ENCODE results near the gene CFAP221. TPM values are rescaled to one million over a fixed set of nuclear protein-coding genes. Genes with fewer than 3 reads are reported as not detected.

The CFAP221 gene
- total RNA-seq, 1 donor from 2014 or later = 0.61 TPM

GRCh38 chr2:119579424-119580295 is 35.4 kb downstream of the CFAP221 start:
- Histone ChIP-seq H3K79me2 (ENCODE audit: insufficient read depth, low read length) (no peaks in the 10 kb centered on the region), H3K4me3 (ENCODE audit: insufficient read depth, low read depth, low read length) (no peak overlapping the region), H3K4me2 (ENCODE audit: low read length) (no peak overlapping the region), H2AFZ (ENCODE audit: low read depth, low read length) (no peak overlapping the region), H3K27me3 (ENCODE audit: insufficient read depth, low read length) (no peaks in the 10 kb centered on the region), H3K9me3 (ENCODE audit: insufficient read depth, low read depth, low read length) (no peaks in the 10 kb centered on the region), H3K9ac (ENCODE audit: low read length) (no peak overlapping the region), H3K36me3 (ENCODE audit: insufficient read depth, low read length) (no peaks in the 10 kb centered on the region), H3K27ac (ENCODE audit: low read depth, low read length) (no peak overlapping the region), H4K20me1 (ENCODE audit: insufficient read depth, low read length) (no peaks in the 10 kb centered on the region), H3K4me1 (ENCODE audit: insufficient read depth, low read length) (no peaks in the 10 kb centered on the region)
- H3K4me1 Mint-ChIP-seq (ENCODE audit: low read depth, unreplicated experiment) = no peaks in the 10 kb centered on the region
- peaks cover 1% of the 10 kb centered on the region for H3K36me3 Mint-ChIP-seq (ENCODE audit: low read depth, unreplicated experiment)
- FAIRE-seq = no peak
- peaks cover 9% of the 10 kb centered on the region for H3K27me3 Mint-ChIP-seq (ENCODE audit: low read depth, unreplicated experiment)
- no peak for TF ChIP-seq CTCF (IDR thresholded peaks at IDR 0.05; ENCODE audit: insufficient read depth, low read depth, low read length)
- TF ChIP-seq EZH2 (IDR thresholded peaks at IDR 0.05; ENCODE audit: insufficient read depth, low read length) = no peak
- H3K4me3 Mint-ChIP-seq (ENCODE audit: unreplicated experiment) = no peak overlapping the region
- no peak overlapping the region for H3K27ac Mint-ChIP-seq (ENCODE audit: unreplicated experiment)
- H3K9me3 Mint-ChIP-seq (ENCODE audit: unreplicated experiment) = peaks cover 9% of the 10 kb centered on the region
- no peak for DNase-seq (ENCODE audit: low read depth)

- Histone ChIP-seq H3K27me3 (ENCODE audit: insufficient read depth, low read length) (no peaks in the 10 kb centered on the region), H3K36me3 (ENCODE audit: insufficient read depth, low read length) (no peaks in the 10 kb centered on the region), H3K4me2 (ENCODE audit: low read length) (no peak overlapping the region), H3K27ac (ENCODE audit: low read depth, low read length) (no peak overlapping the region), H3K4me3 (ENCODE audit: insufficient read depth, low read depth, low read length) (no peak overlapping the region), H3K9me3 (ENCODE audit: insufficient read depth, low read depth, low read length) (no peaks in the 10 kb centered on the region), H3K79me2 (ENCODE audit: insufficient read depth, low read length) (no peaks in the 10 kb centered on the region), H2AFZ (ENCODE audit: low read depth, low read length) (no peak overlapping the region), H3K9ac (ENCODE audit: low read length) (no peak overlapping the region), H3K4me1 (ENCODE audit: insufficient read depth, low read length) (no peaks in the 10 kb centered on the region), H4K20me1 (ENCODE audit: insufficient read depth, low read length) (no peaks in the 10 kb centered on the region)
- no peak overlapping the region for H3K27ac Mint-ChIP-seq (ENCODE audit: unreplicated experiment)
- TF ChIP-seq EZH2 (IDR thresholded peaks at IDR 0.05; ENCODE audit: insufficient read depth, low read length) (no peak), CTCF (IDR thresholded peaks at IDR 0.05; ENCODE audit: insufficient read depth, low read depth, low read length) (no peak)
- no peak overlapping the region for H3K4me3 Mint-ChIP-seq (ENCODE audit: unreplicated experiment)
- no peak for FAIRE-seq
- no peaks in the 10 kb centered on the region for H3K4me1 Mint-ChIP-seq (ENCODE audit: low read depth, unreplicated experiment)
- peaks cover 9% of the 10 kb centered on the region for H3K27me3 Mint-ChIP-seq (ENCODE audit: low read depth, unreplicated experiment)
- peaks cover 1% of the 10 kb centered on the region for H3K36me3 Mint-ChIP-seq (ENCODE audit: low read depth, unreplicated experiment)
- DNase-seq (ENCODE audit: low read depth) = no peak
- H3K9me3 Mint-ChIP-seq (ENCODE audit: unreplicated experiment) = peaks cover 9% of the 10 kb centered on the region
Measured at GRCh38 chr2:119580550-119581072, 36.4 kb downstream of the CFAP221 start.

GRCh38 chr2:119583291-119583690 is 39.0 kb downstream of the CFAP221 start:
- Mint-ChIP-seq H3K27me3 (ENCODE audit: low read depth, unreplicated experiment) (peaks cover 3% of the 10 kb centered on the region), H3K9me3 (ENCODE audit: unreplicated experiment) (peaks cover 6% of the 10 kb centered on the region), H3K36me3 (ENCODE audit: low read depth, unreplicated experiment) (peaks cover 1% of the 10 kb centered on the region), H3K27ac (ENCODE audit: unreplicated experiment) (no peak overlapping the region), H3K4me1 (ENCODE audit: low read depth, unreplicated experiment) (no peaks in the 10 kb centered on the region), H3K4me3 (ENCODE audit: unreplicated experiment) (no peak overlapping the region)
- Histone ChIP-seq H3K4me1 (ENCODE audit: insufficient read depth, low read length) (no peaks in the 10 kb centered on the region), H4K20me1 (ENCODE audit: insufficient read depth, low read length) (no peaks in the 10 kb centered on the region), H3K27ac (ENCODE audit: low read depth, low read length) (no peak overlapping the region), H3K4me2 (ENCODE audit: low read length) (no peak overlapping the region), H3K27me3 (ENCODE audit: insufficient read depth, low read length) (no peaks in the 10 kb centered on the region), H2AFZ (ENCODE audit: low read depth, low read length) (no peak overlapping the region), H3K79me2 (ENCODE audit: insufficient read depth, low read length) (no peaks in the 10 kb centered on the region), H3K4me3 (ENCODE audit: insufficient read depth, low read depth, low read length) (no peak overlapping the region), H3K36me3 (ENCODE audit: insufficient read depth, low read length) (no peaks in the 10 kb centered on the region), H3K9ac (ENCODE audit: low read length) (no peak overlapping the region), H3K9me3 (ENCODE audit: insufficient read depth, low read depth, low read length) (no peaks in the 10 kb centered on the region)
- no peak for TF ChIP-seq EZH2 (IDR thresholded peaks at IDR 0.05; ENCODE audit: insufficient read depth, low read length)
- TF ChIP-seq CTCF (IDR thresholded peaks at IDR 0.05; ENCODE audit: insufficient read depth, low read depth, low read length) = no peak
- FAIRE-seq = no peak
- no peak for DNase-seq (ENCODE audit: low read depth)

All from astrocyte (in vitro differentiated cells and primary cell).